Small intestine (tissue), 7 donors: ENCODE results near the gene TTC22. TPM values are rescaled to one million over a fixed set of nuclear protein-coding genes. Genes with fewer than 3 reads are reported as not detected.

Source experiments
- DNase-seq, 2 donors: peaks; one replicate each; pipeline versions ENCODE4 v3.0.0 to v3.0.0-alpha.2; 2013
- FAIRE-seq: peaks from 2 replicates; lab custom pipeline; 2012; peaks lifted over from hg19 to GRCh38; lab: Jason Lieb, UNC
- H3K27ac ChIP-seq, 3 donors: one replicate each; pipeline ENCODE4 v1.5.1; 2013; ENCODE audit warnings: low read length in 2 of 3, mild to moderate bottlenecking in 2 of 3, control low read depth in 1 of 3, inconsistent platforms in 1 of 3, low read depth in 1 of 3, moderate library complexity in 1 of 3
- H3K27me3 ChIP-seq, 3 donors: one replicate each; pipeline ENCODE4 v1.6.1; 2013; ENCODE audit warnings: low read length in 3 of 3, inconsistent platforms in 1 of 3; ENCODE audit not compliant: control insufficient read depth in 3 of 3, insufficient read depth in 3 of 3
- H3K36me3 ChIP-seq, 3 donors: one replicate each; pipeline ENCODE4 v1.6.1; 2013; ENCODE audit warnings: low read length in 3 of 3, inconsistent platforms in 1 of 3, low read depth in 1 of 3, mild to moderate bottlenecking in 1 of 3, moderate library complexity in 1 of 3; ENCODE audit not compliant: control insufficient read depth in 3 of 3, insufficient read depth in 2 of 3
- H3K4me1 ChIP-seq, 3 donors: one replicate each; pipeline ENCODE4 v1.6.1; 2013; ENCODE audit warnings: low read length in 2 of 3, inconsistent platforms in 1 of 3, low read depth in 1 of 3, mild to moderate bottlenecking in 1 of 3, moderate library complexity in 1 of 3; ENCODE audit not compliant: control insufficient read depth in 3 of 3, insufficient read depth in 2 of 3
- H3K4me3 ChIP-seq, 3 donors: one replicate each; pipeline ENCODE4 v1.5.1; 2013; ENCODE audit warnings: low read length in 3 of 3, control low read depth in 1 of 3, inconsistent platforms in 1 of 3, low read depth in 1 of 3, mild to moderate bottlenecking in 1 of 3, moderate library complexity in 1 of 3
- H3K9me3 ChIP-seq, 2 donors: one replicate each; pipeline ENCODE4 v1.6.1; 2013; ENCODE audit warnings: low read depth in 1 of 2, low read length in 1 of 2; ENCODE audit not compliant: control insufficient read depth in 2 of 2, insufficient read depth in 1 of 2
- WGBS, 3 donors: extraction: QIAGEN DNeasy Blood & Tissue Kit; methylation state at CpG; one replicate each; pipeline ENCODE4 v1.1.7; 2013; 5-methylcytosine and 5-hydroxymethylcytosine counted together
- polyA plus RNA-seq, 4 donors: library from polyadenylated mRNA; stranded (reverse) in 3 of 4; unstranded in 1 of 4; fragments of 200-250 nt in 3 of 4; fragments of 120-200 nt in 1 of 4; gene quantifications; one replicate each; pipeline versions ENCODE4 v1.2.1 to v1.2.3, GENCODE V29; 2013
- donor health status: healthy with polysubstance abuse.
- donor health status: control.
- donor health status: control.
- donor health status: Bipolar disorder and iron deficiency.
- donor health status: healthy.

TTC22 gene
- polyA plus RNA-seq, 4 donors, result 10.7 to 27.7 (median 23.8) TPM

GRCh38 chr1:54836594-54836993, 35.5 kb upstream of the TTC22 start:
- 86 to 91% (median 89%) methylated on average over 8 of the region's 8 CpGs for WGBS, 3 donors
- H3K27me3 ChIP-seq, result no peaks in the 10 kb centered on the region
- H3K36me3 ChIP-seq, result peaks cover 0 to 22% (median 0%) of the 10 kb centered on the region in 3 donors
- H3K4me3 ChIP-seq, result no peak overlapping the region
- no peak overlapping the region for H3K27ac ChIP-seq
- H3K4me1 ChIP-seq, result no peaks in the 10 kb centered on the region
- no peak for DNase-seq
- no peak for FAIRE-seq
- peaks cover 0 to 3% of the 10 kb centered on the region in 2 donors for H3K9me3 ChIP-seq

- Histone ChIP-seq H3K27ac (no peak overlapping the region), H3K4me3 (no peak overlapping the region), H3K36me3 (peaks cover 0 to 19% (median 0%) of the 10 kb centered on the region in 3 donors), H3K4me1 (no peaks in the 10 kb centered on the region), H3K9me3 (peaks cover 0 to 7% of the 10 kb centered on the region in 2 donors), H3K27me3 (no peaks in the 10 kb centered on the region)
- FAIRE-seq (no peak), DNase-seq (no peak)
- 42 to 63% (median 43%) methylated on average over 2 to 5 of the region's 5 CpGs for WGBS, 3 donors
Measured at GRCh38 chr1:54835970-54836369, 34.8 kb upstream of the TTC22 start.

- Histone ChIP-seq H3K27ac (no peak overlapping the region), H3K4me1 (no peaks in the 10 kb centered on the region), H3K9me3 (peaks cover 0 to 11% of the 10 kb centered on the region in 2 donors), H3K4me3 (no peak overlapping the region), H3K27me3 (no peaks in the 10 kb centered on the region), H3K36me3 (peaks cover 0 to 19% (median 2%) of the 10 kb centered on the region in 3 donors)
- WGBS, 3 donors, result 70 to 85% (median 78%) methylated on average over 6 of the region's 6 CpGs
- no peak for FAIRE-seq
- no peak for DNase-seq
Measured at GRCh38 chr1:54835131-54835898, 34.2 kb upstream of the TTC22 start.

GRCh38 chr1:54834007-54834541, 33.0 kb upstream of the TTC22 start:
- Histone ChIP-seq H3K4me1 (no peaks in the 10 kb centered on the region), H3K27ac (no peak overlapping the region), H3K27me3 (no peaks in the 10 kb centered on the region), H3K9me3 (peaks cover 0 to 11% of the 10 kb centered on the region in 2 donors), H3K4me3 (no peak overlapping the region), H3K36me3 (peaks cover 0 to 22% (median 2%) of the 10 kb centered on the region in 3 donors)
- 88 to 95% (median 91%) methylated on average over 1 of the region's 1 CpG for WGBS, 3 donors
- no peak for DNase-seq
- FAIRE-seq, result no peak

GRCh38 chr1:54833121-54833520, 32.0 kb upstream of the TTC22 start:
- H3K36me3 ChIP-seq, result peaks cover 0 to 22% (median 4%) of the 10 kb centered on the region in 3 donors
- no peaks in the 10 kb centered on the region for H3K27me3 ChIP-seq
- FAIRE-seq (no peak), DNase-seq (no peak)
- H3K4me3 ChIP-seq, result no peak overlapping the region
- no peaks in the 10 kb centered on the region for H3K4me1 ChIP-seq
- 89 to 96% (median 90%) methylated on average over 9 of the region's 9 CpGs for WGBS, 3 donors
- no peak overlapping the region for H3K27ac ChIP-seq
- peaks cover 0 to 15% of the 10 kb centered on the region in 2 donors for H3K9me3 ChIP-seq

- no peak for DNase-seq
- 91 to 100% (median 100%) methylated on average over 4 of the region's 4 CpGs for WGBS, 3 donors
- no peak overlapping the region for H3K4me3 ChIP-seq
- peaks cover 0 to 31% (median 7%) of the 10 kb centered on the region in 3 donors for H3K36me3 ChIP-seq
- FAIRE-seq, result no peak
- no peaks in the 10 kb centered on the region for H3K4me1 ChIP-seq
- no peaks in the 10 kb centered on the region for H3K27me3 ChIP-seq
- peaks cover 3 to 38% of the 10 kb centered on the region in 2 donors for H3K9me3 ChIP-seq
- H3K27ac ChIP-seq, result no peak overlapping the region
Measured at GRCh38 chr1:54826226-54826816, 25.2 kb upstream of the TTC22 start.

GRCh38 chr1:54825696-54826095, 24.6 kb upstream of the TTC22 start:
- H3K4me3 ChIP-seq, result no peak overlapping the region
- peaks cover 0 to 31% (median 7%) of the 10 kb centered on the region in 3 donors for H3K36me3 ChIP-seq
- no peaks in the 10 kb centered on the region for H3K4me1 ChIP-seq
- 93 to 100% (median 96%) methylated on average over 3 to 5 of the region's 5 CpGs for WGBS, 3 donors
- H3K27ac ChIP-seq, result no peak overlapping the region
- H3K27me3 ChIP-seq, result no peaks in the 10 kb centered on the region
- FAIRE-seq (no peak), DNase-seq (no peak)
- H3K9me3 ChIP-seq, result peaks cover 3 to 36% of the 10 kb centered on the region in 2 donors

GRCh38 chr1:54823670-54824069, 22.5 kb upstream of the TTC22 start:
- WGBS, 3 donors, result 88 to 91% (median 89%) methylated on average over 3 of the region's 3 CpGs
- peaks cover 3 to 32% of the 10 kb centered on the region in 2 donors for H3K9me3 ChIP-seq

More at GRCh38 chr1:54823670-54824069, 22.5 kb upstream of the TTC22 start:
- FAIRE-seq (no peak), DNase-seq (no peak)
- peaks cover 0 to 35% (median 5%) of the 10 kb centered on the region in 3 donors for H3K36me3 ChIP-seq
- no peaks in the 10 kb centered on the region for H3K27me3 ChIP-seq
- no peak overlapping the region for H3K4me3 ChIP-seq
- no peak overlapping the region for H3K27ac ChIP-seq
- no peaks in the 10 kb centered on the region for H3K4me1 ChIP-seq
